SK-N-SH (cell line): ENCODE results near the gene LRIG1. TPM values are rescaled to one million over a fixed set of nuclear protein-coding genes. Genes with fewer than 3 reads are reported as not detected.

Experiments
- CTCF ChIA-PET: fragments of 300-600, 350-600 bp; formaldehyde crosslinking; extraction: SDS; loops from one replicate; lab custom pipeline; 2021; lab: Yijun Ruan, JAX
- POLR2A ChIA-PET: fragments of 350-600 bp; sonication (Branson Sonifier 250); formaldehyde crosslinking; extraction: SDS; loops from one replicate; lab custom pipeline; 2020; ENCODE audit warnings: antibody characterized with exemption, inconsistent platforms; lab: Yijun Ruan, JAX
- DNase-seq: peaks from one replicate; pipeline ENCODE4 v3.0.0; 2012
- H2AFZ ChIP-seq: fragments of 200-600 bp; sonication (generic); 2 replicates; pipeline ENCODE4 v1.8.1; 2016; ENCODE audit warnings: antibody characterized with exemption, mild to moderate bottlenecking, low read depth
- H3F3A ChIP-seq: fragments of 200-600 bp; sonication (generic); replicated peaks from 2 replicates; pipeline ENCODE3; 2016; ENCODE audit warnings: antibody characterized with exemption, mild to moderate bottlenecking; ENCODE audit not compliant: insufficient read depth
- H3K27ac ChIP-seq, 2 experiments: fragments of 200-500 bp in 1 of 2; fragments of 200-600 bp in 1 of 2; sonication (Bioruptor generic) in 1 of 2; sonication (generic), shearing (Covaris generic) in 1 of 2; 2 replicates each; pipeline versions ENCODE4 v1.5.1 to v1.6.1; 2014 to 2016; ENCODE audit warnings: low read depth in 2 of 2, inconsistent platforms in 1 of 2, low read length in 1 of 2, mild to moderate bottlenecking in 1 of 2, mixed read lengths in 1 of 2
- H3K27me3 ChIP-seq: fragments of 200-600 bp; sonication (generic), shearing (Covaris generic); 2 replicates; pipeline ENCODE4 v1.6.1; 2016; ENCODE audit warnings: mixed run types; ENCODE audit not compliant: insufficient read depth
- H3K36me3 ChIP-seq, 2 experiments: fragments of 200-500 bp in 1 of 2; fragments of 200-600 bp in 1 of 2; sonication (Bioruptor generic) in 1 of 2; sonication (generic) in 1 of 2; replicated peaks in 1 of 2; 2 replicates each; pipeline versions ENCODE3 to v1.5.1; 2014 to 2016; ENCODE audit warnings: low read length in 1 of 2, mild to moderate bottlenecking in 1 of 2; ENCODE audit not compliant: insufficient read depth in 2 of 2, control insufficient read depth in 1 of 2
- H3K4me1 ChIP-seq, 2 experiments: fragments of 200-500 bp in 1 of 2; fragments of 200-600 bp in 1 of 2; sonication (Bioruptor generic) in 1 of 2; sonication (generic), shearing (Covaris generic) in 1 of 2; 2 replicates each; pipeline versions ENCODE4 v1.5.1 to v1.6.1; 2014 to 2016; ENCODE audit warnings: low read depth in 1 of 2, low read length in 1 of 2, mixed run types in 1 of 2; ENCODE audit not compliant: insufficient read depth in 2 of 2, control insufficient read depth in 1 of 2
- H3K4me2 ChIP-seq: fragments of 200-600 bp; sonication (generic), shearing (Covaris generic); 2 replicates; pipeline ENCODE4 v1.6.1; 2017; ENCODE audit warnings: mixed run types
- H3K4me3 ChIP-seq, 2 experiments: fragments of 200-500 bp in 1 of 2; fragments of 200-600 bp in 1 of 2; sonication (Bioruptor generic) in 1 of 2; sonication (generic), shearing (Covaris generic) in 1 of 2; 2 replicates each; pipeline versions ENCODE4 v1.5.1 to v1.8.1; 2014 to 2016; ENCODE audit warnings: low read depth in 2 of 2, inconsistent platforms in 1 of 2, low read length in 1 of 2, mild to moderate bottlenecking in 1 of 2, mixed read lengths in 1 of 2, moderate library complexity in 1 of 2
- H3K79me2 ChIP-seq: fragments of 200-600 bp; sonication (generic); 2 replicates; pipeline ENCODE4 v1.8.1; 2017; ENCODE audit warnings: mild to moderate bottlenecking; ENCODE audit not compliant: insufficient read depth
- H3K9ac ChIP-seq: fragments of 200-600 bp; sonication (generic); 2 replicates; pipeline ENCODE4 v1.6.1; 2017; ENCODE audit warnings: mixed run types
- H3K9me2 ChIP-seq: fragments of 200-600 bp; sonication (generic); 2 replicates; pipeline ENCODE4 v1.6.1; 2017; ENCODE audit warnings: mixed run types
- H3K9me3 ChIP-seq: fragments of 200-600 bp; sonication (generic); 2 replicates; pipeline ENCODE4 v1.6.1; 2017; ENCODE audit warnings: mixed run types, mild to moderate bottlenecking, moderate library complexity
- H4K20me1 ChIP-seq: fragments of 200-600 bp; sonication (generic); 2 replicates; pipeline ENCODE4 v1.6.1; 2017; ENCODE audit warnings: mild to moderate bottlenecking, mixed run types; ENCODE audit not compliant: insufficient read depth
- CHD2 ChIP-seq: fragments of 150-350 bp; IDR thresholded peaks from 2 replicates; pipeline ENCODE4 v1.6.1; 2018; ENCODE audit warnings: low read length; ENCODE audit not compliant: partially characterized antibody
- EZH2phosphoT487 ChIP-seq: fragments of 200-600 bp; sonication (generic); IDR thresholded peaks from 2 replicates; pipeline ENCODE4 v1.6.1; 2017; ENCODE audit warnings: low read depth, mixed run types, mild to moderate bottlenecking, antibody characterized with exemption, moderate library complexity, borderline replicate concordance
- FOSL2 ChIP-seq: IDR thresholded peaks from 2 replicates; pipeline ENCODE4 v1.4.0; 2012; ENCODE audit warnings: low read depth, mild to moderate bottlenecking, moderate library complexity, borderline replicate concordance
- GABPA ChIP-seq: IDR thresholded peaks from 2 replicates; pipeline ENCODE4 v1.4.0; 2012; ENCODE audit warnings: low read depth, mild to moderate bottlenecking
- GATA2 ChIP-seq: sonication (generic); formaldehyde crosslinking; IDR thresholded peaks from 2 replicates; pipeline ENCODE4 v1.5.0; 2020; ENCODE audit warnings: mild to moderate bottlenecking, missing genetic modification reagents
- IRF3 ChIP-seq: fragments of 150-350 bp; IDR thresholded peaks from 2 replicates; pipeline ENCODE4 v1.6.1; 2016; ENCODE audit warnings: mild to moderate bottlenecking, low read depth, low read length
- JUND ChIP-seq: IDR thresholded peaks from 2 replicates; pipeline ENCODE4 v1.4.0; 2012
- MAX ChIP-seq: IDR thresholded peaks from 2 replicates; pipeline ENCODE4 v1.4.0; 2012; ENCODE audit warnings: low read depth
- MEF2A ChIP-seq: IDR thresholded peaks from 2 replicates; pipeline ENCODE4 v1.4.0; 2012; ENCODE audit warnings: low read depth, borderline replicate concordance
- NFIC ChIP-seq: IDR thresholded peaks from 2 replicates; pipeline ENCODE4 v1.4.0; 2012; ENCODE audit warnings: borderline replicate concordance
- PBX3 ChIP-seq: IDR thresholded peaks from 2 replicates; pipeline ENCODE4; 2012
- RCOR1 ChIP-seq: fragments of 150-350 bp; IDR thresholded peaks from 2 replicates; pipeline ENCODE4 v1.6.1; 2017; ENCODE audit warnings: antibody characterized with exemption, low read length
- RXRA ChIP-seq: IDR thresholded peaks from 2 replicates; pipeline ENCODE4 v1.4.0; 2012; ENCODE audit warnings: low read depth, mild to moderate bottlenecking, borderline replicate concordance
- SIN3A ChIP-seq: IDR thresholded peaks from 2 replicates; pipeline ENCODE4 v1.6.1; 2012; ENCODE audit warnings: low read depth, mild to moderate bottlenecking, low read length, moderate library complexity, borderline replicate concordance
- TCF12 ChIP-seq: IDR thresholded peaks from 2 replicates; pipeline ENCODE4 v1.4.0; 2012
- TEAD4 ChIP-seq: IDR thresholded peaks from 2 replicates; pipeline ENCODE4 v1.4.0; 2012; ENCODE audit warnings: mild to moderate bottlenecking, borderline replicate concordance; ENCODE audit not compliant: insufficient read depth
- USF1 ChIP-seq: IDR thresholded peaks from 2 replicates; pipeline ENCODE4 v1.4.0; 2012; ENCODE audit warnings: low read depth, borderline replicate concordance
- USF2 ChIP-seq: fragments of 150-350 bp; IDR thresholded peaks from 2 replicates; pipeline ENCODE4 v1.6.1; 2017; ENCODE audit warnings: antibody characterized with exemption, low read length, low read depth, borderline replicate concordance
- YY1 ChIP-seq: IDR thresholded peaks from 2 replicates; pipeline ENCODE4 v1.4.0; 2012; ENCODE audit warnings: low read depth, mild to moderate bottlenecking
- WGBS: methylation state at CpG from one replicate; pipeline ENCODE4 v1.1.6; 2017; ENCODE audit warnings: low lambda C conversion rate; 5-methylcytosine and 5-hydroxymethylcytosine counted together
- polyA plus RNA-seq, 3 experiments: library from polyadenylated mRNA; depleted of rRNA; stranded (reverse); fragments of >200 nt; gene quantifications; 2 replicates each; pipeline ENCODE4 v1.2.3, GENCODE V29; 2012

LRIG1 gene
- polyA plus RNA-seq, 1 of the 3 experiments (the other 2 are of a cell fraction), result 1.7 TPM

GRCh38 chr3:66480666-66481065 lies 20.2 kb downstream of the LRIG1 start:
- no peaks in the 10 kb centered on the region for H3K36me3 ChIP-seq
- H3F3A ChIP-seq, result no peaks in the 10 kb centered on the region
- no peaks in the 10 kb centered on the region for H3K9me2 ChIP-seq
- H4K20me1 ChIP-seq, result no peaks in the 10 kb centered on the region
- H3K27me3 ChIP-seq, result no peaks in the 10 kb centered on the region
- ChIA-PET CTCF (interaction anchor here (1.1 kb wide), 1 partner anchor 72 kb away, joined by 3 read pairs; no protein-coding TSS in a partner anchor), POLR2A (no interaction called here)
- WGBS, result 38% methylated on average over 2 of the region's 2 CpGs
- H3K4me2 ChIP-seq, result no peak overlapping the region
- H3K79me2 ChIP-seq, result no peaks in the 10 kb centered on the region
- H3K4me3 ChIP-seq, result no peak overlapping the region
- no peak for TF ChIP-seq FOSL2
- TF ChIP-seq RCOR1, result no peak
- peak; percentile 39; the same call in 1 of the 2 replicates for TF ChIP-seq RXRA
- no peak for TF ChIP-seq YY1
- no peak for TF ChIP-seq GABPA
- TF ChIP-seq MEF2A, result peak; percentile 34; the same call in 1 of the 2 replicates
- TF ChIP-seq TEAD4, result no peak
- no peak for TF ChIP-seq USF1
- TF ChIP-seq MAX, result no peak
- no peak for TF ChIP-seq GATA2 (CRISPR knock-in tag)
- no peak for TF ChIP-seq NFIC
- TF ChIP-seq EZH2phosphoT487, result no peak
- TF ChIP-seq USF2, result no peak
- TF ChIP-seq CHD2, result no peak
- no peak for TF ChIP-seq IRF3
- no peak for TF ChIP-seq JUND
- TF ChIP-seq PBX3, result peak; percentile 56
- peak; percentile 24; the same call in 1 of the 2 replicates for TF ChIP-seq TCF12
- TF ChIP-seq SIN3A, result no peak
- H3K4me1 ChIP-seq, result peaks cover 0 to 11% of the 10 kb centered on the region in 2 experiments; a peak in 2 of 4 replicates
- no peak overlapping the region for H3K27ac ChIP-seq
- H3K9ac ChIP-seq, result no peak overlapping the region
- no peak overlapping the region for H2AFZ ChIP-seq
- no peaks in the 10 kb centered on the region for H3K9me3 ChIP-seq
- no peak for DNase-seq
